Heart left ventricle (tissue), 13 donors: ENCODE results near the gene HS3ST3B1.

Source experiments
- CTCF ChIP-seq, 12 donors: fragments of 200-600 bp; sonication (generic) in 4 of 12; IDR thresholded peaks; one replicate each; pipeline versions ENCODE4 v1.5.0 to v1.8.0; 2018 to 2022; ENCODE audit warnings: antibody characterized with exemption in 12 of 12, mild to moderate bottlenecking in 5 of 12
- POLR2A ChIP-seq, 2 donors: fragments of 450-650 bp; IDR thresholded peaks; one replicate each; pipeline ENCODE4 v1.6.1; 2017; ENCODE audit warnings: antibody characterized with exemption in 2 of 2, mild to moderate bottlenecking in 2 of 2, moderate library complexity in 2 of 2
- donor health status: ischemic (EF 13 %, LVEDD 7.1; RV severe dilation, severe dysfunction).
- donor health status: DM: no; HTN: yes; CAD: no.
- donor health status: DM: no; HTN: no; CAD: no.
- donor health status: ischemic (EF 25% LVEDD 6.9; RV normal size, moderate dysfunction).
- donor health status: ischemic (EF 25% LVEDD 5.7; RV mildly dilated, moderate dysfunction).
- donor health status: ischemic (EF 35%, LVEDD 5.7; RV mildly dilated, moderate dysfunction).
- donor health status: nonischemic (EF 11% LVEDD 7.7; RV severe dilation, severe dysfunction).
- donor health status: DM: yes; HTN: yes; CAD: no.
- donor health status: PGD.
- donor health status: ischemic (EF 29% LVEDD 5.4; RV normal size, mild dysfunction).
- donor health status: nonischemic (EF 23%, LVEDD 6.1; RV moderate dilation, normal function).

GRCh38 chr17:14330492-14330962 is 29.6 kb downstream of the HS3ST3B1 start:
- TF ChIP-seq CTCF (IDR thresholded peaks at IDR 0.05), result no peak
- no peak for TF ChIP-seq POLR2A (IDR thresholded peaks at IDR 0.05)
